ENCODE measurements around the gene SLC38A10. TPM values are rescaled to one million over a fixed set of nuclear protein-coding genes. Genes with fewer than 3 reads are reported as not detected.

Gene SLC38A10
- polyA plus RNA-seq, 1 donor (not counting 4 experiments of a cell fraction or from before 2014, with no cell fraction given) = 16.8 TPM

- Histone ChIP-seq H3K9me3 (ENCODE audit: control insufficient read depth, low read depth, low read length) (no peaks in the 10 kb centered on the region), H3K4me2 (ENCODE audit: control insufficient read depth, extremely low read depth, insufficient read depth, low read depth, low read length) (peak overlapping the region; percentile 60)
- peak; percentile 61 for FAIRE-seq
Observed at GRCh38 chr17:81254955-81255717, 40.0 kb downstream of the SLC38A10 start.

GRCh38 chr17:81253358-81254131 lies 41.6 kb downstream of the SLC38A10 start:
- Histone ChIP-seq H3K4me1 (ENCODE audit: control insufficient read depth, extremely low read depth, insufficient read depth, low read length) (peaks cover 14% of the 10 kb centered on the region), H3K27ac (ENCODE audit: control insufficient read depth, insufficient read depth, low read length) (no peak overlapping the region), H3K79me2 (ENCODE audit: control insufficient read depth, insufficient read depth, low read length) (peaks cover 4% of the 10 kb centered on the region), H3K9me1 (ENCODE audit: control insufficient read depth, extremely low read depth, insufficient read depth, low read length) (no peaks in the 10 kb centered on the region), H3K9me3 (ENCODE audit: control insufficient read depth, low read depth, low read length) (no peaks in the 10 kb centered on the region), H4K20me1 (ENCODE audit: control insufficient read depth, extremely low read depth, insufficient read depth, low read length) (peaks cover 12% of the 10 kb centered on the region), H3K27me3 (ENCODE audit: control insufficient read depth, extremely low read depth, insufficient read depth, low read length) (no peaks in the 10 kb centered on the region), H3K36me3 (ENCODE audit: control insufficient read depth in 2 of 2, extremely low read depth in 1 of 2, insufficient read depth in 2 of 2, low read length in 2 of 2) (peaks cover 12 to 27% of the 10 kb centered on the region in 2 experiments), H3K4me3 (ENCODE audit: control insufficient read depth in 2 of 3, extremely low read depth in 1 of 3, insufficient read depth in 2 of 3, low read depth in 1 of 3, low read length in 3 of 3) (no peak overlapping the region), H3K4me2 (ENCODE audit: control insufficient read depth, extremely low read depth, insufficient read depth, low read depth, low read length) (no peak overlapping the region), H2AFZ (ENCODE audit: control insufficient read depth, low read length) (no peak overlapping the region), H3K9ac (ENCODE audit: control insufficient read depth, extremely low read depth, insufficient read depth, low read length) (no peak overlapping the region)
- FAIRE-seq (peak; percentile 86), DNase-seq (ENCODE audit: low read depth, low spot score) (no peak)
- dilution Hi-C loops (cut with MboI; ENCODE audit: extremely low pct_ligation_motif_present, low sequenced_read_pairs) = no loop called here
- TF ChIP-seq EZH2 (IDR thresholded peaks at IDR 0.05; ENCODE audit: low read length) = no peak
- TF ChIP-seq CTCF (optimal IDR thresholded peaks at IDR 0.05 in 1 of 3, IDR thresholded peaks at IDR 0.05 in 1 of 3, conservative IDR thresholded peaks at IDR 0.05 in 1 of 3; ENCODE audit: extremely low read depth in 1 of 3, insufficient read depth in 2 of 3, low read length in 3 of 3) = peak; percentile 71 to 96 (median 75)

More at GRCh38 chr17:81254955-81255717, 40.0 kb downstream of the SLC38A10 start:
- Histone ChIP-seq H2AFZ (ENCODE audit: control insufficient read depth, low read length) (no peak overlapping the region), H3K9me1 (ENCODE audit: control insufficient read depth, extremely low read depth, insufficient read depth, low read length) (no peaks in the 10 kb centered on the region), H4K20me1 (ENCODE audit: control insufficient read depth, extremely low read depth, insufficient read depth, low read length) (peaks cover 12% of the 10 kb centered on the region), H3K9ac (ENCODE audit: control insufficient read depth, extremely low read depth, insufficient read depth, low read length) (no peak overlapping the region), H3K4me3 (ENCODE audit: control insufficient read depth in 2 of 3, extremely low read depth in 1 of 3, insufficient read depth in 2 of 3, low read depth in 1 of 3, low read length in 3 of 3) (no peak overlapping the region), H3K27me3 (ENCODE audit: control insufficient read depth, extremely low read depth, insufficient read depth, low read length) (no peaks in the 10 kb centered on the region), H3K79me2 (ENCODE audit: control insufficient read depth, insufficient read depth, low read length) (peaks cover 4% of the 10 kb centered on the region), H3K27ac (ENCODE audit: control insufficient read depth, insufficient read depth, low read length) (no peak overlapping the region), H3K36me3 (ENCODE audit: control insufficient read depth in 2 of 2, extremely low read depth in 1 of 2, insufficient read depth in 2 of 2, low read length in 2 of 2) (peaks cover 23 to 31% of the 10 kb centered on the region in 2 experiments), H3K4me1 (ENCODE audit: control insufficient read depth, extremely low read depth, insufficient read depth, low read length) (peaks cover 14% of the 10 kb centered on the region)
- no peak for DNase-seq (ENCODE audit: low read depth, low spot score)
- TF ChIP-seq CTCF (optimal IDR thresholded peaks at IDR 0.05 in 1 of 3, IDR thresholded peaks at IDR 0.05 in 1 of 3, conservative IDR thresholded peaks at IDR 0.05 in 1 of 3; ENCODE audit: extremely low read depth in 1 of 3, insufficient read depth in 2 of 3, low read length in 3 of 3) (peak; percentile 56 to 71 (median 68)), EZH2 (IDR thresholded peaks at IDR 0.05; ENCODE audit: low read length) (no peak)
- dilution Hi-C loops (cut with MboI; ENCODE audit: extremely low pct_ligation_motif_present, low sequenced_read_pairs) = no loop called here
